ENCODE data around the gene SYNRG. TPM values are rescaled to one million over a fixed set of nuclear protein-coding genes. Genes with fewer than 3 reads are reported as not detected.

SYNRG gene
- total and polyA plus RNA-seq, 8 donors, result 7.4 to 26.0 (median 17.0) TPM

DNA sequence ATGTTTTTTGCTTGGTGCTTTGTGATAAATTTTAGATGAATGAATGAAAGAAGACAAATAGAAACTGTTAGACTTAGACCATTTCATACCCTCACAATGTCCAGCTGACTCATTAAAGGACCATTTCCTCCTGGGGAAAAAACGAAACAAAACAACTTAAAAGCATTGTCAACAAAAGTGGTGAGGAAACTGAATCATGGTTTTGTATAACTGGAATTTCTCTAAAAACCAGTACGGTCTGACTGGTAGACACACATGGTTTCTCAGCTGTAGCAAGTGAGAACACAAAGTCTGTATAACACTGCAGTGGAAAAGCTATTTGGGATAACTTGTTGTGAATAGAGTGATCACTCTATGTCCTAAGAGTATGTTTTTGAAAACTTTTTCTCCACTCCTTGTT, 39.3 kb upstream of the SYNRG start:
- peak overlapping the region in 1 of 4 donors; percentile 34 for H3K27ac ChIP-seq

GRCh38 chr17:37647856-37648255, 38.6 kb upstream of the SYNRG start:
- Histone ChIP-seq H3K4me3 (no peak overlapping the region), H3K27ac (no peak overlapping the region), H3K9me3 (no peaks in the 10 kb centered on the region), H3K36me3 (no peaks in the 10 kb centered on the region), H3K4me1 (peaks cover 0 to 11% (median 0%) of the 10 kb centered on the region in 3 donors), H3K27me3 (no peaks in the 10 kb centered on the region)
- ATAC-seq, result no peak
- FAIRE-seq, result no peak
- TF ChIP-seq, protein P1, sequence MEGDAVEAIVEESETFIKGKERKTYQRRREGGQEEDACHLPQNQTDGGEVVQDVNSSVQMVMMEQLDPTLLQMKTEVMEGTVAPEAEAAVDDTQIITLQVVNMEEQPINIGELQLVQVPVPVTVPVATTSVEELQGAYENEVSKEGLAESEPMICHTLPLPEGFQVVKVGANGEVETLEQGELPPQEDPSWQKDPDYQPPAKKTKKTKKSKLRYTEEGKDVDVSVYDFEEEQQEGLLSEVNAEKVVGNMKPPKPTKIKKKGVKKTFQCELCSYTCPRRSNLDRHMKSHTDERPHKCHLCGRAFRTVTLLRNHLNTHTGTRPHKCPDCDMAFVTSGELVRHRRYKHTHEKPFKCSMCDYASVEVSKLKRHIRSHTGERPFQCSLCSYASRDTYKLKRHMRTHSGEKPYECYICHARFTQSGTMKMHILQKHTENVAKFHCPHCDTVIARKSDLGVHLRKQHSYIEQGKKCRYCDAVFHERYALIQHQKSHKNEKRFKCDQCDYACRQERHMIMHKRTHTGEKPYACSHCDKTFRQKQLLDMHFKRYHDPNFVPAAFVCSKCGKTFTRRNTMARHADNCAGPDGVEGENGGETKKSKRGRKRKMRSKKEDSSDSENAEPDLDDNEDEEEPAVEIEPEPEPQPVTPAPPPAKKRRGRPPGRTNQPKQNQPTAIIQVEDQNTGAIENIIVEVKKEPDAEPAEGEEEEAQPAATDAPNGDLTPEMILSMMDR (IDR thresholded peaks at IDR 0.05), result no peak
- WGBS, 2 donors, result 78 to 89% methylated on average over 1 of the region's 1 CpG
- intact Hi-C loops (cut with DNase I), result loop anchor here in 2 of 3 donors (10.0 kb wide), 2 partner anchors 107 to 127 kb away; no protein-coding TSS in a partner anchor
- DNase-seq, result no peak

More for the DNA sequence above, 39.3 kb upstream of the SYNRG start:
- Histone ChIP-seq H3K4me1 (peaks cover 0 to 11% (median 0%) of the 10 kb centered on the region in 3 donors), H3K27me3 (no peaks in the 10 kb centered on the region), H3K9me3 (no peaks in the 10 kb centered on the region), H3K4me3 (no peak overlapping the region), H3K36me3 (no peaks in the 10 kb centered on the region)
- TF ChIP-seq, protein P1 (IDR thresholded peaks at IDR 0.05), result no peak
- intact Hi-C loops (cut with DNase I), result loop anchor here in 2 of 3 donors (10.0 kb wide), 2 partner anchors 106 to 126 kb away; no protein-coding TSS in a partner anchor
- FAIRE-seq (no peak), DNase-seq (no peak), ATAC-seq (peak in 1 of 4 donors; percentile 8)
- WGBS, 2 donors, result 42 to 48% methylated on average over 2 of the region's 2 CpGs

- ATAC-seq (peak; percentile 56 to 76 (median 66)), FAIRE-seq (no peak), DNase-seq (peak in 3 of 6 donors; percentile 20 to 54 (median 22))
- Histone ChIP-seq H3K4me1 (peaks cover 4 to 22% (median 17%) of the 10 kb centered on the region in 3 donors), H3K27ac (peak overlapping the region; percentile 59 to 83 (median 70)), H3K27me3 (no peaks in the 10 kb centered on the region), H3K36me3 (no peaks in the 10 kb centered on the region), H3K4me3 (peak overlapping the region in 2 of 4 donors; percentile 62 to 90), H3K9me3 (no peaks in the 10 kb centered on the region)
- intact Hi-C loops (cut with DNase I), result loop anchor here in 2 of 3 donors (10.0 kb wide), 2 partner anchors 111 to 131 kb away; no protein-coding TSS in a partner anchor
- WGBS, 2 donors, result 2 to 4% methylated on average over 3 of the region's 3 CpGs
- TF ChIP-seq, protein P1 (IDR thresholded peaks at IDR 0.05), result no peak
Measured at GRCh38 chr17:37643869-37644268, 34.7 kb upstream of the SYNRG start.

GRCh38 chr17:37643118-37643766, 34.0 kb upstream of the SYNRG start, which contains the start of gene DDX52:
DDX52 (minus strand) TSS chr17:37643446; CDS start chr17:37643420, 26 bp downstream.
- H3K4me1 ChIP-seq, result peaks cover 4 to 22% (median 17%) of the 10 kb centered on the region in 3 donors
- H3K9me3 ChIP-seq, result no peaks in the 10 kb centered on the region
- TF ChIP-seq, protein P1 (IDR thresholded peaks at IDR 0.05), result no peak
- peak within 1 kb of the TSS; percentile 62 to 90 (median 70) for H3K4me3 ChIP-seq
- H3K36me3 ChIP-seq, result no peaks in the 10 kb centered on the region
- peak; percentile 93 to 98 (median 94) for DNase-seq
- peak; percentile 96 to 99 (median 98) for ATAC-seq
- no peak for FAIRE-seq
- peak within 1 kb of the TSS; percentile 59 to 83 (median 70) for H3K27ac ChIP-seq
- intact Hi-C loops (cut with DNase I), result loop anchor here in 2 of 3 donors (10.0 kb wide), 2 partner anchors 112 to 132 kb away; no protein-coding TSS in a partner anchor
- H3K27me3 ChIP-seq, result no peaks in the 10 kb centered on the region
- 0% methylated on average over 43 of the region's 43 CpGs for WGBS, 2 donors
